ENCODE data around the gene TPCN1. TPM values are rescaled to one million over a fixed set of nuclear protein-coding genes. Genes with fewer than 3 reads are reported as not detected.

Gene TPCN1
- total RNA-seq, 1 experiment from 2014 or later, result 13.5 TPM

DNA sequence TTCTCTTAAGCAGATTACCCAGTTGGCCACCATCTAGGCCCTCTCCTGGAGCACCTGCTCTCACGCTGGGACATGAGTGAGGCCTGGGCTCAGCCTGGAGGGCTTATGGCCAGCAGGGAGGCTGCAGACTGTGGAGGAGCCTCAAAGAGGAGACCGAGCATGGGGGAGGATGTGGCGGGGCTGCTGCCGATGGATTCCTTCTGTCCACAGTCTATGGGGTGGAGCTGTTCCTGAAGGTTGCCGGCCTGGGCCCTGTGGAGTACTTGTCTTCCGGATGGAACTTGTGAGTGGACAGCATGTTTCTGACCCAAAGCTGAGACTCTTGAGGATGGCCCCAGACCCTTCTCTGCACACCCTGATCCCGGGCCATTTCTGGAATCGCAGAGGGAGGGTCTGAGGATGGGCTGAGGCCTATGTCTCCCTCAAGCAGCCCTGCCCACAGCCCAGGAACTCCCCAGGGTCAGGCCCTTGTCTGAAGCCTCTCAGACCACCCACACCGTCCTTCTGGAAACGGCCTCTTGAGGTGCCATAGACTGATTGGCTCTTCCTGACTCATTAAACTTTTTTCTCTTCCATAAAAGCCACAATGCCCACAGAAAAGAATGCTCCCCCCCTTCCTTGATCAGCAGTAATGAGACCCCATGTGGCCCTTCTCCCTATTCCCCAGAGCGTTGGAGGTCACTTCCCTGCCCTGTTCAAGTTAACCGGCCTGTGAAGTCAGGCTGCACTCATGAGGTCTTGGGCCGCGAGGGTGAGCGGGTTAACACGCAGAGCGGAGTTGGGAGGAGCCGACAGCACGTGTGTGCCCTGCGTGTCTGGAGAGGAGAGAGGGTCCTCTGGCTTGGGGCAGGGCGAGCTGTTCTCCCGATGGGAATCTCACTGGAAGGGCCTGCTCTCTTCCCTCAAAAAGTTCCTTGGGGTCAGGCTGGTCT lies 64.7 kb downstream of the TPCN1 start:
- no peaks in the 10 kb centered on the region for H3K27me3 Mint-ChIP-seq (ENCODE audit: low read depth)
- no peaks in the 10 kb centered on the region for H3K4me1 ChIP-seq (ENCODE audit: insufficient read depth, low read length)
- H3K4me1 Mint-ChIP-seq, result peaks cover 0 to 7% of the 10 kb centered on the region in 2 experiments; a peak in 1 of 4 replicates
- WGBS (ENCODE audit: extremely low coverage, insufficient read length, low lambda C conversion rate), result no CpG with 5 or more reads among the region's 22 CpGs
- no peak overlapping the region for H3T11ph ChIP-seq (ENCODE audit: low read length)
- no peak overlapping the region for H2AFZ ChIP-seq (ENCODE audit: low read length)
- H3K4ac ChIP-seq (ENCODE audit: low read depth, low read length), result no peak overlapping the region
- no peaks in the 10 kb centered on the region for H3K79me1 ChIP-seq (ENCODE audit: insufficient read depth, low read depth, low read length, poor library complexity, severe bottlenecking)
- TF ChIP-seq, protein P1, sequence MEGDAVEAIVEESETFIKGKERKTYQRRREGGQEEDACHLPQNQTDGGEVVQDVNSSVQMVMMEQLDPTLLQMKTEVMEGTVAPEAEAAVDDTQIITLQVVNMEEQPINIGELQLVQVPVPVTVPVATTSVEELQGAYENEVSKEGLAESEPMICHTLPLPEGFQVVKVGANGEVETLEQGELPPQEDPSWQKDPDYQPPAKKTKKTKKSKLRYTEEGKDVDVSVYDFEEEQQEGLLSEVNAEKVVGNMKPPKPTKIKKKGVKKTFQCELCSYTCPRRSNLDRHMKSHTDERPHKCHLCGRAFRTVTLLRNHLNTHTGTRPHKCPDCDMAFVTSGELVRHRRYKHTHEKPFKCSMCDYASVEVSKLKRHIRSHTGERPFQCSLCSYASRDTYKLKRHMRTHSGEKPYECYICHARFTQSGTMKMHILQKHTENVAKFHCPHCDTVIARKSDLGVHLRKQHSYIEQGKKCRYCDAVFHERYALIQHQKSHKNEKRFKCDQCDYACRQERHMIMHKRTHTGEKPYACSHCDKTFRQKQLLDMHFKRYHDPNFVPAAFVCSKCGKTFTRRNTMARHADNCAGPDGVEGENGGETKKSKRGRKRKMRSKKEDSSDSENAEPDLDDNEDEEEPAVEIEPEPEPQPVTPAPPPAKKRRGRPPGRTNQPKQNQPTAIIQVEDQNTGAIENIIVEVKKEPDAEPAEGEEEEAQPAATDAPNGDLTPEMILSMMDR (conservative IDR thresholded peaks at IDR 0.05), result no peak
- H4K20me1 ChIP-seq (ENCODE audit: control insufficient read depth, insufficient read depth, insufficient read length), result peaks cover 2% of the 10 kb centered on the region
- peak overlapping the region; percentile 56 to 89 (median 85) for H3K27ac Mint-ChIP-seq
- no peaks in the 10 kb centered on the region for H3K79me2 ChIP-seq (ENCODE audit: insufficient read depth, low read length)
- H3K14ac ChIP-seq (ENCODE audit: insufficient read depth, low read length), result no peak overlapping the region; the same call in 1 of the 2 replicates
- no peak overlapping the region for H3K56ac ChIP-seq (ENCODE audit: insufficient read length, low read depth, low read length)
- no peak overlapping the region for H3K4me2 ChIP-seq (ENCODE audit: insufficient read depth, insufficient read length, low read length)
- no peak overlapping the region for H4K8ac ChIP-seq (replicated peaks; ENCODE audit: insufficient read length, low read depth, low read length)
- H3K18ac ChIP-seq (ENCODE audit: insufficient read length, low read depth, low read length), result no peak overlapping the region
- H2BK5ac ChIP-seq (ENCODE audit: insufficient read length, low read length), result no peak overlapping the region
- no peaks in the 10 kb centered on the region for H3K9me3 Mint-ChIP-seq
- peaks cover 7 to 19% (median 11%) of the 10 kb centered on the region in 3 experiments; a peak in 5 of 7 replicates for H3K36me3 Mint-ChIP-seq (ENCODE audit: insufficient read depth in 1 of 3, low read depth in 3 of 3)
- no peaks in the 10 kb centered on the region for H3K27me3 ChIP-seq (ENCODE audit: insufficient read depth, low read length)
- no peaks in the 10 kb centered on the region for H3K23me2 ChIP-seq (ENCODE audit: insufficient read length, low read depth, low read length, poor library complexity, severe bottlenecking)
- H2AK5ac ChIP-seq (ENCODE audit: insufficient read length, low read length), result no peak overlapping the region
- no peak overlapping the region for H3K23ac ChIP-seq (ENCODE audit: insufficient read length, low read depth, low read length)
- no peak overlapping the region for H3K27ac ChIP-seq (ENCODE audit: insufficient read length, low read depth, low read length)
- H4K91ac ChIP-seq (ENCODE audit: insufficient read length, low read depth, low read length), result no peak overlapping the region
- H4K5ac ChIP-seq (ENCODE audit: insufficient read length, low read depth, low read length), result no peak overlapping the region
- no peak for DNase-seq
- no peak overlapping the region; a peak in 1 of 5 replicates for H3K4me3 Mint-ChIP-seq
- H2BK15ac ChIP-seq (ENCODE audit: low read depth, low read length), result no peak overlapping the region
- H3K9me3 ChIP-seq (ENCODE audit: control insufficient read depth, low read depth, low read length), result no peaks in the 10 kb centered on the region
- no peak overlapping the region for H2BK20ac ChIP-seq (ENCODE audit: low read depth, low read length, poor library complexity, severe bottlenecking)
- no peak overlapping the region for H2BK120ac ChIP-seq (ENCODE audit: low read depth, low read length, poor library complexity, severe bottlenecking)
- no peak overlapping the region for H3K9ac ChIP-seq (ENCODE audit: extremely low read depth, insufficient read length, low read length)
- H2BK12ac ChIP-seq (ENCODE audit: insufficient read length, low read depth, low read length), result no peak overlapping the region

All from H9 (cell line).